Rectal smooth muscle tissue (tissue), 1 donor: ENCODE measurements around the gene CLDN7.

Experiments
- H3K27ac ChIP-seq: one replicate; pipeline ENCODE4 v1.7.0; 2013; ENCODE audit warnings: low read depth, low read length, inconsistent platforms
- H3K27me3 ChIP-seq: one replicate; pipeline ENCODE4 v1.7.0; 2013; ENCODE audit warnings: low read length; ENCODE audit not compliant: control insufficient read depth, insufficient read depth
- H3K36me3 ChIP-seq: one replicate; pipeline ENCODE4 v1.7.0; 2013; ENCODE audit warnings: low read length; ENCODE audit not compliant: control insufficient read depth, insufficient read depth
- H3K4me1 ChIP-seq: one replicate; pipeline ENCODE4 v1.7.0; 2013; ENCODE audit warnings: low read length; ENCODE audit not compliant: control insufficient read depth, insufficient read depth
- H3K4me3 ChIP-seq: one replicate; pipeline ENCODE4 v1.7.0; 2013; ENCODE audit warnings: low read length
- H3K9ac ChIP-seq: one replicate; pipeline ENCODE4 v1.7.0; 2013; ENCODE audit warnings: low read length

CLDN7 gene, protein sequence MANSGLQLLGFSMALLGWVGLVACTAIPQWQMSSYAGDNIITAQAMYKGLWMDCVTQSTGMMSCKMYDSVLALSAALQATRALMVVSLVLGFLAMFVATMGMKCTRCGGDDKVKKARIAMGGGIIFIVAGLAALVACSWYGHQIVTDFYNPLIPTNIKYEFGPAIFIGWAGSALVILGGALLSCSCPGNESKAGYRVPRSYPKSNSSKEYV

DNA sequence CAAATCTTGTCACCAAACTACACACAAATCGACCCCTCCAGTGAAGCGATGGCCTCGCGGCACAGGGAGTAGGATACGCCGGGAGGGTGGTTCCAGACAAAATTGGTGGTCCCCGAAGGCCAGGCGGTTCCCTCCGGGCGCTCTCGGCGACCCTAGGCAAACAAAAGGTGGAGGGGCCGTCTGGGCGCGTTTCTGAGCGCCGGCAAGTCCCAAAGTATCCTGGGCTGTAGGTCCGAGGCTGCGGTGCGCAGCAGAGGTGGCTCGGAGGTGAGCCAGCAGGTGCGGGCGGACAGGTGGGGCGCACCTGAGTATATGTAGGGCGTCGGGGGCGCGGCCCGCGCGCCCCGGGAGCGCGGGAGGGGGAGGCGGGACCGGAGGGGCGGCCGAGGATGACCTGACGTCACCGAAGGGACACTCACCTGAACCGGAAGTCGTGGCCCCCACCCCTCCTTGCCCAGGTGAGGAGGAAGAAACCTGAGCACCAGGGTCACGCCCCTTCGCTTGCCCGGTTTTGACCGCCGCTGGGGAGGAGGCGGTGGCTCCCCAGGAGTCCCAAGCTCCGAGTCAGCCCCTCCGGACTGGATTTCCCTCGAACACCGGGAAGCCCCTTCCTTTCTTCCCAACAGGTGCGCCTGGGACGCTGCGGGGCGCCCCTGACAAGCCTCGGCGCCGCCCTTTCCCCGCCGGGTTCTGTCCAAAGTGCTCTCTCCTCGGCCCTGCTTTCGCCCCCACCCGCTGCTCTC, at the start of gene CLDN7:
TSS of gene CLDN7 (minus strand) at position 287 of the 743 bp plus-strand sequence. CDS start 435 bp downstream, outside the sequence.
- peak within 1 kb of the TSS; percentile 84 for H3K9ac ChIP-seq
- peaks cover 12% of the 10 kb centered on the region for H3K27me3 ChIP-seq
- no peak within 1 kb of the TSS for H3K27ac ChIP-seq
- peaks cover 7% of the 10 kb centered on the region for H3K36me3 ChIP-seq
- H3K4me1 ChIP-seq = no peaks in the 10 kb centered on the region
- peak within 1 kb of the TSS; percentile 57 for H3K4me3 ChIP-seq

DNA sequence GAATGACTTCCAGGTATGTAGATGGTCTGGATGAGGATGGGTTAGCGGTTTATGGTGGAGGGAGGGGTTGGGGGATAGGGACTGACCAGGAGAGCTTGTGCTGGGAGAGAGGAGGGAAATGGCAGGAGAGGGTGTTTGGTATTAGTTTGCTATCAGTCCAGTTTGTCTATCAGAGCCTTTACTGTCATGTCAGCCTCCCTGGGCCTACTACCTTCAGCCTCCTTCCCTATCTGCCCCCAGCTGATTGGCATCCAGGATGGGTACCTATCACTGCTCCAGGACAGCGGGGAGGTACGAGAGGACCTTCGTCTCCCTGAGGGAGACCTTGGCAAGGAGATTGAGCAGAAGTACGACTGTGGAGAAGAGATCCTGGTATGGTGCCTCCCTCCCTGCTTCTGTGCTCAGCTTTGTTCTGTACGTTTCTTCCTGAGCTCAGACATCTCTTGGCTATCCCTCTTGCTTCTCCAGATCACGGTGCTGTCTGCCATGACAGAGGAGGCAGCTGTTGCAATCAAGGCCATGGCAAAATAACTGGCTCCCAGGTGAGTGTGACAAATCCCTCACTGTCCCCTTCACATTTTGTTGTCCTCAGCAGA, 48.9 kb upstream of the CLDN7 start:
- Histone ChIP-seq H3K27me3 (no peaks in the 10 kb centered on the region), H3K4me3 (no peak overlapping the region), H3K36me3 (peaks cover 32% of the 10 kb centered on the region), H3K9ac (no peak overlapping the region), H3K4me1 (peaks cover 24% of the 10 kb centered on the region), H3K27ac (no peak overlapping the region)

DNA sequence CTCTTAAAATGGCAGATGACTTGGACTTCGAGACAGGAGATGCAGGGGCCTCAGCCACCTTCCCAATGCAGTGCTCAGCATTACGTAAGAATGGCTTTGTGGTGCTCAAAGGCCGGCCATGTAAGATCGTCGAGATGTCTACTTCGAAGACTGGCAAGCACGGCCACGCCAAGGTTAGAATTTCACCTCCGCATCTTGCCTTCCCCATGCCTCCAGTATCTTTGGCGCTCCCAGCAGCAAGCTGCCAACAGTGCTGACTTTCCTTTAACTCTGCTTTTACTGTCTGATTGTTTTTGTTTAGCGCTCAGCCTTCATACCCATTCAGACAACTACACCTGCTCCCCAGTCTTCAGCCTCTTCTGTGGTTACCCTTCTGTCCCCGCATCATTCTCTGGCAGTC, 47.4 kb upstream of the CLDN7 start:
- Histone ChIP-seq H3K27ac (no peak overlapping the region), H3K36me3 (peaks cover 32% of the 10 kb centered on the region), H3K27me3 (no peaks in the 10 kb centered on the region), H3K4me1 (peaks cover 19% of the 10 kb centered on the region), H3K9ac (no peak overlapping the region), H3K4me3 (no peak overlapping the region)

DNA sequence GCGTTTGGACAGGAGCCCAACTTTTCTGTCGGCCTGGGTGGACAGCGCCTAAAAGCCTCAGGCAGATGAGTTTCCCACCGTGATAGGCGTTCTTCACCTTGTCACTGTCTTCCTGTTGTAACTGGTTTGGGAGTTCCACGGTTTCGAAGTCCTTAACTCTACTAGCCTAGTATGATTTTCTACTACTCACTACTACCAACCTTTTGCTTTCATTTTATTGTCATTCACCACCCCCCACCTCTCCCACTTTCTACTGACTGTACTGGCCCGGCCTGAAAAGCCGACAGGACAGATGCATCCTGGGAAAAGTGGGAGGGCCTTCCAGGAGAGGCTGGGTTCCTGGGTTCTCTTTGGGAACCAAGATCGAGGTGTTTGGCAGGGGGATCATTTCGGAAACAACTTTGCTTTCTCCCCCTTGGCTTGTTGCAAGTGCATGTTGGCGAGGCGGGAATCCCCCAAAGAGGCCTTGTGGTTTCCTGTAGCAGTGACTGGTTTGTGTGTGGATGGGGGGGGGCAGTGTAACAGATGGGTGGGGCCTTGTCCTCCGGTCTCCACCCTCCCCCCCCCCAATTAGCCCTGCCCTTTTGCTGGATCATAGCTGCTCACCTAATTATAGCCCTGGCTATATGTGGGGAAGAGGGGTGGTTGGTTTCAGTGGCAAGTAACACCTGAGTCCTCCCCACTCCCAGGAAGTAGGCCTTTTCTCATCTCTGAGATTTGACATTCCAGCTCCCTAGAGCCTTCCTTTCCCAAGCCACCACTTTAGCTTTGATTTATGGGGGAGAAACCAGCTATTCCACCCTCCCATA, 46.6 kb upstream of the CLDN7 start:
- H3K4me3 ChIP-seq = peak overlapping the region; percentile 77
- H3K36me3 ChIP-seq = peaks cover 32% of the 10 kb centered on the region
- no peaks in the 10 kb centered on the region for H3K27me3 ChIP-seq
- peaks cover 11% of the 10 kb centered on the region for H3K4me1 ChIP-seq
- H3K9ac ChIP-seq = peak overlapping the region; percentile 34
- peak overlapping the region; percentile 97 for H3K27ac ChIP-seq

DNA sequence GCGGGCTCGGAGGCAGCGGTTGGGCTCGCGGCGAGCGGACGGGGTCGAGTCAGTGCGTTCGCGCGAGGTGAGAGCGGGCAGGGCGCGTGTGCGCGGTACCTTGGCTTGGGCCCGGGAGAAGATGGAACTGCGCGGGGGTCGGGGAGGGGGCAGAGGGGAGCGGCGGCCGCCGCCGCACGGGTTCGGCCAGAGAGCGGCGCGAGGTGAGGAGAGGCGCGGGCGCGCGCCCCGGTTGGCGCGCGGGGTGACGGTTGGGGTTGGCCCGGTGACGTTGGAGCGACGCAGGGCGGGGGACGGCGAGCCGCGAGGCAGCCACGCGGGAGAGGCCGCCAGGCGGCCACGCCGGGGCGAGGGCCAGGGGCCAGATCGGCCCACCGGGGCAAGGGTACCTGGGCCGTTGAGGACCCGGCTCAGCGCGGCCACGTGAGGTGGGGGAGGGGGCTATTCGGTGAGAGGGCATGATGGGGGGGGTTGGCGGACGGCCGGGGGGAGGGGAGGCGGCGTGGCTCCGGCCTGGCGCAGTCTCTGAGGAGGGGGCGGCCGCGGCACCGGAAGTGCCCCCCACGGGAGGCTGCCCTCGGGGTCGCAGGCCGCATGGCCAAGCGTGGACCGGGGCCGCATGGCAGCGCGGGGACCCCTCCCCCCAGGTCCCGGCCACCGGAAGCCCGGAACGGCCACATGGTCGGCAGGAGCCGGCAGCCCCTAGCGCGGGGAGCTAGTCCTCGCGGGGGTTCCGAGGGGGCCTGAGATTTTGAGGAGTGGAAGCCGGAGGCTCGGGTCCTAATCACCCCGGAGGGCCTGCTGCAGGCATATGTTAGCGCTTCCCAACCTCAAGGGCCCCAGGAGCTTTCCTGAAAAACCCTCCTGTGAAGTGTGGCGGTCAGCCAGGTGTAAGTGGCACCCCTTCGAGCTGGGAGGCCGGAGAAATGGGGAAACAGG, 45.7 kb upstream of the CLDN7 start:
- peaks cover 11% of the 10 kb centered on the region for H3K4me1 ChIP-seq
- H3K27me3 ChIP-seq = no peaks in the 10 kb centered on the region
- H3K36me3 ChIP-seq = peaks cover 26% of the 10 kb centered on the region
- peak overlapping the region; percentile 71 for H3K9ac ChIP-seq
- peak overlapping the region; percentile 97 for H3K27ac ChIP-seq
- peak overlapping the region; percentile 77 for H3K4me3 ChIP-seq

DNA sequence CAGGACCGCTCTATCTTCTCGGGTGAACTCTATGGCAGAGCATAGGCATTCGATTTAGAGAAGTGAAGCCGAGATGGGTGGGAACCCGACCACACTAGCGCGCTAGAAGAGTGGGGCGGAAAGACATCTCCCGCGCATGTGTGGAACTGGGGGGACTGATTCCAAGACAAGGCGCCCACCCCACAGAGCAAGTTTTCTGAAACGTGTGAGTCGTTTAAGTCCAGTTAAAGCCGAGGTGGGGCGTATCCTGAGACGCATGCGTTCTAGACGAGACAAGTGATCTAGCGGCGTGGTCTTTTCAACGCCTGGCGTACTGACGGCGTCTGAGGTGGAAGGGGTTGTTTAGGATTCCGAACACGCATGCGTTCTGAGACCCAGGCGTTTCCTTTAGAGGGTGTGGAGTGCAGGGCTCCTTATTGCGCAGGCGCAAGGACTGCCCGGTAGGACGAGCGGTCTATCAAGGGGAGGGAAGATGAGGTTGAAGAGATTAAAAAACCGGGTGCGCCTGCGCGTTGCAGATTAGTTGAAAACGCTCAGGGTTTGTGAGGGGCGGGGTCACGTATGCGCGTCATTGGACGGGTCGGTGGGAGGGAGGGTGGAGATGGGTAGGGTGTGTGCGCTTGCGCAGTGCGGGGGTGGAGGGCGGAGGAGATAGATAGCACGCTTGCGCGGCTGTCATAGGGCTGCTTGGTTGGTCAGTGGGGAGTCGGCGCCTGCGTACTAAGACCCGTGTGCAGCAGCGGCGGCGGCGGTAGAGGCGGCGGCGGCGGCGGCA, 44.8 kb upstream of the CLDN7 start, which contains the start of gene EIF5A:
TSS of gene EIF5A (plus strand) at position 718 of the 775 bp plus-strand sequence. CDS start 2,008 bp downstream, outside the sequence.
- Histone ChIP-seq H3K9ac (peak within 1 kb of the TSS; percentile 71), H3K27me3 (no peaks in the 10 kb centered on the region), H3K4me3 (peak within 1 kb of the TSS; percentile 77), H3K4me1 (peaks cover 11% of the 10 kb centered on the region), H3K27ac (peak within 1 kb of the TSS; percentile 97), H3K36me3 (peaks cover 18% of the 10 kb centered on the region)

DNA sequence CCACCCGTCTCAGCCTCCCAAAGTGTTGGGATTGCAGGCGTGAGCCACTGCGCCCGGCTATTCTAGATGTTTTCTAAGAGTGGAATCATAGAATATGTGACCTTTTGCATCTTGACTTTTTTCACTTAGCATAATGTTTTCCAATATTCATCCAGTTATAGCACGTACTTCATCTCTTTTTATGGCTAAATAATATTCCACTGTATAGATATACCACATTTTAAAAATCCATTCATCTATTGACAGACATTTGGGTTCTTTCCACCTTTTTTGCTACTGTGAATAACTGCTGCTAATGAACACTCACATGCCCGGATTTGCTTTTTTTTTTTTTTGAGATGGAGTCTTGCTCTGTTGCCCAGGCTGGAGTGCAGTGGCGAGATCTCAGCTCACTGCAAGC, 41.9 kb upstream of the CLDN7 start:
- Histone ChIP-seq H3K36me3 (no peaks in the 10 kb centered on the region), H3K27ac (no peak overlapping the region), H3K9ac (no peak overlapping the region), H3K4me3 (no peak overlapping the region), H3K4me1 (peaks cover 6% of the 10 kb centered on the region), H3K27me3 (no peaks in the 10 kb centered on the region)

DNA sequence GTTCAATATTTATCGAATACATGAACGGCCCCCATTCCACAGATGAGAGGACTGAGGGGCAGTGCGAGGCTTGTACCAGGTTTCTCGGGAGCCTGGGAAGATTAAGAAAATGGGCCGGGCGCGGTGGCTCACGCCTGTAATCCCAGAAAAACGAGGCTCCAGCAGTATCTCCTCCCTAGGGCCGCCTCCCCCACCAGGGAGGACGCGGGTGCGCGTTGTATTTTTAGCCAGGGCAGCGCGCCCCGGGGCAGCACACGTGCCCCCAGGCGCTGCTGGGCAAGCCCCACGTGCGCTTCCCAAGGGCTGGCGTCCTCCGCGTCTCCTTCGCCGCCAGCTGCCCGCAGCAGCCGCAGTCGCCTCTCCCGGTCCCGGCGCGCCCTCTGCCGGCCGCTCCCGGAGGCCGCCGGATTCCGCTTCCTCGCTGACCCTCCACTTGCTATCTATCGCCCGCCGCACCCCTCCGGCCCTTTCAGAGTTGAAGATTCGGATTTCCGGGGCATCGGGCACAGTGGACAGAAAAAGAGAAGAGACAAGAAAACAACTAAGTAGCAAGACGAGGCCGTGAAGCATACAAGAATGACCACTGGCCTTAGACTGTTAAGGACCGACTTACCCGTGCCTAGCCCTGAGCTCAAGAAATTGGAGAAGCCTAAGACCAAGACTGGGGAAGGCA, 34.0 kb upstream of the CLDN7 start:
- H3K4me3 ChIP-seq = peak overlapping the region; percentile 39
- peaks cover 31% of the 10 kb centered on the region for H3K4me1 ChIP-seq
- peak overlapping the region; percentile 10 for H3K9ac ChIP-seq
- H3K27me3 ChIP-seq = peaks cover 4% of the 10 kb centered on the region
- H3K27ac ChIP-seq = peak overlapping the region; percentile 53
- H3K36me3 ChIP-seq = no peaks in the 10 kb centered on the region

DNA sequence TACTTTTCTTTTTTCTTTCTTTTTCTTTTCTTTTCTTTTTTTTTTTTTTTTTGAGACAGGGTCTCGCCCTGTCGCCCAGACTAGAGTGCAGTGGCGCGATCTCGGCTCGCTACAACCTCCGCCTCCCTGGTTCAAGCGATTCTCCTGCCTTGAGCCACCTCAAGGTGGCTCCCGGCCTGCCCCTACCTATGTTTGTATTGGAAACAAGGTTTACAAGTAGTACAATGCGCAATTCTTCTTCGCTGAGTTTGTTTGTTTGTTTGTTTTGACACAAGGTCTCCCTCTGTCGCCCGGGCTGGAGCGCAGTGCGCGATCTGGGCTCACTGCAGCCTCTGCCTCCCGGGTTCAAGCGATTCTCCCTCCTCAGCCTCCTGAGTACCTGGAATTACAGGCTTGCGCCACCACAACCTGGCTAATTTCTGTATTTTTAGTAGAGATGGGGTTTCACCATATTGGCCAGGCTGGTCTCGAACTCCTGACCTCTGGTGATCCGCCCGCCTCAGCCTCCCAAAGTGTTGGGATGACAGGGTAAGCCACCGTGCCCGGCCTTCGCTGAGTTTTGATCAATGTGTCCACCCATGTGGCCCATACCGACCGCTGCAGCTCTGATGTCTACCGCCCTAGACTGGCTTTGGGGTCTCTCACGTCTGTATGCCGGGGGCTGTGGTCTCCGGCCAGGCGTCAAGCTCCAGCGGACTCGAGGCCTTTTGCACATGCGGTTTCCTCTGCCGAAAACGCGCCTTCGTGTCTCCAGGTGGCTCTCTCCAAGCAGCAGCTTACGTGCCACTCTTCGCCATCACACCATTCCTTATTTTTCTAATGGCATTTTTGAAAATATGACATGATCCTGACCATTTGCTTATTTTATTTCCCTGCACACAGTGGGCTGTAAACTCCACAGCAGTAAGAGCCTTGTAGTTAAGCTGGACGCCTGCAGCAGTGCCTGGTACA, 33.2 kb upstream of the CLDN7 start:
- no peaks in the 10 kb centered on the region for H3K36me3 ChIP-seq
- H3K27ac ChIP-seq = peak overlapping the region; percentile 53
- H3K4me3 ChIP-seq = peak overlapping the region; percentile 61
- no peak overlapping the region for H3K9ac ChIP-seq
- peaks cover 6% of the 10 kb centered on the region for H3K27me3 ChIP-seq
- peaks cover 31% of the 10 kb centered on the region for H3K4me1 ChIP-seq
